ENCODE data around the gene PTGS2. TPM values are rescaled to one million over a fixed set of nuclear protein-coding genes. Genes with fewer than 3 reads are reported as not detected.

PTGS2 gene
- total and polyA plus RNA-seq, 2 of the 8 experiments (the other 6 are each of a cell fraction or from before 2014, with no cell fraction given) = 0.29 to 0.35 TPM

DNA sequence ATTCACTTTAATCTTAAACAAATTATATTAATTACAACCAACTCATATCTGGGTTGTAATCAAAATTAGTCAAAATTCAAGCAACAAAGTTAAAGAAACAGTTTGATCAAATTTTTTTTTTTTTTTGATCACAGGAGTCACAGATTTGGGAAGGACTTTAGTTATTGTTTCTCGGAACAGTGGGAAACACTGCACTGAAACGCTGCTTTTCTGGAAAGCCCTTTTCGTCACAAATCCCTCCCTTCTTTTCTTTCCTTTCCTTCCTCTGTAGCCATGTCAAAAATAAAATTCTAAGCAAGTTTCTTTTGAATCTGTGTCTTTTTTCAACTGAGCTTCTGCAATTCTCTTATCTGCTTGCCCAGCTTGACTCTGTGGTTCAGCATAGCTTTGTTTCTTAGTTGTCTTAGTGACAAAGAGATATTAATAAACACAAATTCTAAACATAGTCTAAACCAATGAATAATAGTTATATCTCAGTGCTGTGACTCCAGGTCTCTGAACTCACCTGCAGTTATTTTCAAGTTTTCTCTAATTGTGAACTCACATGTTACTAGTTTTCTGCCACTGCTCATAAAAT, 53.8 kb downstream of the PTGS2 start (continued):
- no peak for TF ChIP-seq CBX8 (IDR thresholded peaks at IDR 0.05; ENCODE audit: borderline replicate concordance, low read depth, low read length)
- no peak for TF ChIP-seq BRCA1 (IDR thresholded peaks at IDR 0.05; ENCODE audit: low read depth, low read length)
- TF ChIP-seq RFX5 (IDR thresholded peaks at IDR 0.05; ENCODE audit: borderline replicate concordance, low read depth, low read length) = no peak
- TF ChIP-seq JUN (IDR thresholded peaks at IDR 0.05; ENCODE audit: low read depth, low read length) = no peak
- TF ChIP-seq EZH2 (IDR thresholded peaks at IDR 0.05; ENCODE audit: low read depth, low read length, severe bottlenecking) = no peak
